Chondrocyte (in vitro differentiated cells): ENCODE data around the gene GLS2. TPM values are rescaled to one million over a fixed set of nuclear protein-coding genes. Genes with fewer than 3 reads are reported as not detected.
"Not testable (repeated sequence)": the region's sequence is repeated elsewhere in the genome, so short reads cannot be mapped to it uniquely, and the experiment has no call there.

Source experiments
- DNase-seq: peaks from one replicate; pipeline ENCODE4 v3.0.0; 2021; ENCODE audit warnings: mixed read lengths, low spot score
- H3K27ac Mint-ChIP-seq: one replicate; pipeline ENCODE4 v1.8.0; 2021; ENCODE audit warnings: mild to moderate bottlenecking, moderate library complexity, mixed read lengths; ENCODE audit not compliant: unreplicated experiment
- H3K27me3 Mint-ChIP-seq: 2 replicates; pipeline ENCODE4 v1.8.0; 2021; ENCODE audit warnings: low read depth, mixed read lengths
- H3K36me3 Mint-ChIP-seq: 2 replicates; pipeline ENCODE4 v1.8.0; 2021; ENCODE audit warnings: low read depth, mixed read lengths
- H3K4me1 Mint-ChIP-seq: 2 replicates; pipeline ENCODE4 v1.8.0; 2021; ENCODE audit warnings: low read depth, mild to moderate bottlenecking, mixed read lengths
- H3K4me3 Mint-ChIP-seq: one replicate; pipeline ENCODE4 v1.8.0; 2021; ENCODE audit warnings: mild to moderate bottlenecking, moderate library complexity, mixed read lengths; ENCODE audit not compliant: unreplicated experiment
- H3K9me3 Mint-ChIP-seq: 2 replicates; pipeline ENCODE4 v1.8.0; 2021; ENCODE audit warnings: low read depth, mixed read lengths
- total RNA-seq: library from RNA; stranded (reverse); gene quantifications from 3 replicates; pipeline ENCODE4 v1.2.1, GENCODE V29; 2021
- TF ChIP-seq, protein P1 (sequence below): fragments of 200-600 bp; sonication (generic); IDR thresholded peaks from 2 replicates; pipeline ENCODE4 v1.5.0; 2021; ENCODE audit warnings: antibody characterized with exemption, mild to moderate bottlenecking, moderate library complexity

Gene GLS2
- total RNA-seq, 1 donor from 2014 or later: 0.25 TPM

DNA sequence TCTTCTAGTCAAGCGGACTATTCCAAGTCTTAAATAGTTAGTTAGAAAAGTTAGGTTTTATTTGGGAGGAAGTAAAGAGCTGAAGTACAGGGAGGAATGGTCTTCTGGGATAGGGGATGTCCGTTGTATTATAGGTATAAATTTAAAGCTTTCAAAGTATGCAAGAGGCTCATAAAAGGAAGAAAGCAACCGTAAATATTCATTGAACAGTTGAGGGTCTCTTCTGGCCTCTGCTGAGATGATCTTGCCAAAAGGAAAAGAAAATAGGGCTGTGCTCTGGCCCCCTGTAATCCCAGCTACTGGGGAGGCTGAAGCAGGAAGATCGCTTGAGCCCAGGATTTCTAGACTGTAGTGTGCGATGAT lies 38.4 kb downstream of the GLS2 start:
- Mint-ChIP-seq H3K4me1 (peaks cover 16% of the 10 kb centered on the region), H3K27ac (peak overlapping the region; percentile 97), H3K27me3 (peaks cover 3% of the 10 kb centered on the region), H3K9me3 (no peaks in the 10 kb centered on the region), H3K36me3 (no peaks in the 10 kb centered on the region), H3K4me3 (peak overlapping the region; percentile 92)
- DNase-seq: no peak
- TF ChIP-seq, protein P1, sequence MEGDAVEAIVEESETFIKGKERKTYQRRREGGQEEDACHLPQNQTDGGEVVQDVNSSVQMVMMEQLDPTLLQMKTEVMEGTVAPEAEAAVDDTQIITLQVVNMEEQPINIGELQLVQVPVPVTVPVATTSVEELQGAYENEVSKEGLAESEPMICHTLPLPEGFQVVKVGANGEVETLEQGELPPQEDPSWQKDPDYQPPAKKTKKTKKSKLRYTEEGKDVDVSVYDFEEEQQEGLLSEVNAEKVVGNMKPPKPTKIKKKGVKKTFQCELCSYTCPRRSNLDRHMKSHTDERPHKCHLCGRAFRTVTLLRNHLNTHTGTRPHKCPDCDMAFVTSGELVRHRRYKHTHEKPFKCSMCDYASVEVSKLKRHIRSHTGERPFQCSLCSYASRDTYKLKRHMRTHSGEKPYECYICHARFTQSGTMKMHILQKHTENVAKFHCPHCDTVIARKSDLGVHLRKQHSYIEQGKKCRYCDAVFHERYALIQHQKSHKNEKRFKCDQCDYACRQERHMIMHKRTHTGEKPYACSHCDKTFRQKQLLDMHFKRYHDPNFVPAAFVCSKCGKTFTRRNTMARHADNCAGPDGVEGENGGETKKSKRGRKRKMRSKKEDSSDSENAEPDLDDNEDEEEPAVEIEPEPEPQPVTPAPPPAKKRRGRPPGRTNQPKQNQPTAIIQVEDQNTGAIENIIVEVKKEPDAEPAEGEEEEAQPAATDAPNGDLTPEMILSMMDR: no peak

DNA sequence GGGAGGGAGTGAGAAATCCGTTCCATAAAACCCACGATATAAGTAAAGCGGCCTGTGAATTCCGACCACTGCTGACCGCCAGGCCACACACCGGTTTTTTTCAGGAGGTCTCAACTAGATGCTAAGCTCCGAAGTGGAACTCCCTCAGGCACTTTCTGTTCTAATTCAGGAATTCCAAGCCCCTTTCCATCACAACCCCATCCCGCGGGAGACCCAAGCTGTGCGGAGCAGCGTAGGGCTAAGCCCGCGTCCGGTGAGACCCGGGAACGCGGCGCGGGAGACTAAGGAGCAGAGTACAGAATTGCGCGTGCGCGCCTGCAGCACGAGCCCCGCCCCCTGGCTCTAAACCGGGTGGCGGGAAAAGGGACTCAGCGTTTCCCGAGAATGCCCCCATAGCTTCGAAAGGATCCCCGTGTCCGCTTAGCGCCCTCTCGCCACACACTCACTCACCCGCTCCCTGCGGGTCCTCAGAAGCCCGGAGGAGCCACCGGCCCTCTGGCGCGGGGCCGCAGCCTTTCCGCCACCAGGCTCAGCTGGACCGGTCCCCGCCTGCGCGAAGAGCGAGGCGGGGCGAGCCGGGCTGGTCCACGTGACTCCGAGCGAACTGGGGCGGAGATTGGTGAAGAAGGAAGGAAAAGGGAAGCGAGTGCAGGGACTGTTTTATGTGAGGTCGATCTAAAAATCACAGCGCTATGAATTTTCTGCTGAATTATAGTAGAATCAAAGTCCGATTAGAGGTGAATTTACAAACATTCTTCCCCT lies 38.9 kb downstream of the GLS2 start, which contains the start of gene TIMELESS:
Gene TIMELESS, minus strand, starts transcription at position 567 of the 762 bp plus-strand sequence. CDS start 15,256 bp downstream, outside the sequence.
- Mint-ChIP-seq H3K36me3 (no peaks in the 10 kb centered on the region), H3K9me3 (peaks cover 2% of the 10 kb centered on the region), H3K27me3 (peaks cover under 1% of the 10 kb centered on the region), H3K27ac (peak within 1 kb of the TSS; percentile 97), H3K4me3 (peak within 1 kb of the TSS; percentile 92), H3K4me1 (peaks cover 16% of the 10 kb centered on the region)
- TF ChIP-seq, protein P1: peak; percentile 46
- DNase-seq: peak; percentile 95

DNA sequence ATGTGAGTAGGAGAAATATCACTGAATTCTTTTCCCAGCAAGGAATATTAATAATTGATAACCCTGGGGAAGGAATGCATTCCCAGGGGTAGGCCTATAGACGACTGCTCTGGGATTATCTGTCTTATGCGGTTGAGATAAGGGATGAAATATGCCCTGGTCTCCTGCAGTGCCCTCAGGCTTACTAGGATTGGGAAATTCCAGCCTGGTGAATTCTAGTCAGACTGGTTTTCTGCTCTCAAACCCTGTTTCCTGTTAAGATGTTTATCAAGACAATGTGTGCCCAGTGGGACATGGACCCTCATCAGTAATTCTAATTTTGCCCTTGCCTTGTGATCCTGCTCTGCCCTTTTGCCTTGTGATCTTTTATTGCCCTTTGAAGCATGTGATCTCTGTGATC lies 44.8 kb downstream of the GLS2 start:
- H3K9me3 Mint-ChIP-seq, H3K4me3 Mint-ChIP-seq, H3K36me3 Mint-ChIP-seq, H3K27me3 Mint-ChIP-seq, DNase-seq, H3K27ac Mint-ChIP-seq, H3K4me1 Mint-ChIP-seq: not testable (repeated sequence)

DNA sequence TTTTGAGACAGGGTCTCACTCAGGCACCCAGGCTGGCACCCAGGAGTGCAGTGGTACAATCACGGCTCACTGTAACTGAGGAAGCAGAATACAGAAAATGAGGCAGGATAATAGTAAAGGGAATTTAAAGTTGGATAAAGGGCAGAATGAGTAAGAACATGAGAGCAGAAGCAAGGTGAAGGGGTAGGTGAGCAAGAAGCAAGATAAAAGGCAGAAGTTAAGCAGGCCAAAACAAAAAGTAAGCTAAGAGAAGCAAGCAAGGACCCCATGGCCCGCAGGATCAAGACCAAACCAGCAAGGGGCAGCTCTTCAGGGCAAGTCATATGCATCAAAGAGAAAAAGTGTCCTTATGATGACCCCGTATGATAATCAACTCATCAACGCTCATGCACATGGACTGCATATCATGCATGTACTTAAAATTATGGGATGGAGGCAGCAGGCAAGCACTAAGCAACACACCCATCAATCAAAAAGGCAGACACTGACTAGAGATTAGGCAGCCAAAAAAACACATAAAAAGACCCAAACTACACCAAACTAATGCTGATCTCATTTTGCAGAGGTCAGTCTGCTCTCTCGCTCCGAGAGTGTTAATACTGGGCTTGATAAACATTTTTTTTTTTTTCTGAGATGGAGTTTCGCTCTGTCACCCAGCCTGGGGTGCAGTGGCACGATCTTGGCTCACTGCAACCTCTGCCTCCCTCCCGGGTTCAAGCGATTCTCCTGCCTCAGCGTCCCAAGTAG lies 50.4 kb downstream of the GLS2 start:
- Mint-ChIP-seq H3K27ac (no peak overlapping the region), H3K4me3 (no peak overlapping the region), H3K36me3 (peaks cover 2% of the 10 kb centered on the region), H3K9me3 (no peaks in the 10 kb centered on the region), H3K27me3 (no peaks in the 10 kb centered on the region), H3K4me1 (no peaks in the 10 kb centered on the region)
- TF ChIP-seq, protein P1: no peak
- no peak for DNase-seq

DNA sequence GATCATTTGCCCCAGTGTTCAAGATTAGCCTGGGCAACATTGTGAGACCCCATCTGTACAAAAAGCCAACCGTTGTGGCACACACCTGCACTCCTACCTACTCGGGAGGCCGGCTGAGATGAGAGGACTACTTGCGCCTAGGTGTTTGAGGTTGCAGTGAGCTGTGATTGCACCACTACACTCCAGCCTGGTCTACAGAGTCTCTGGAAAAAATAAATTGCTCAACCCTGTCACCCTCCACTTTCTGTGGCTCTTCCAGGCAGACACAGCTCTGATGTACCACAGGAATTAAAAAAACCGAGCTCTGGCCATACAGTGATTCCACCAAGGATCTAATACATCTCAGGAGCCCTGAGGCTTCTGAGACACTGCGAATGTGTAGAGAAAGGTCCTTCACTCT lies 53.1 kb downstream of the GLS2 start:
- TF ChIP-seq, protein P1: no peak
- no peaks in the 10 kb centered on the region for H3K9me3 Mint-ChIP-seq
- peaks cover 5% of the 10 kb centered on the region for H3K36me3 Mint-ChIP-seq
- no peaks in the 10 kb centered on the region for H3K27me3 Mint-ChIP-seq
- no peak overlapping the region for H3K4me3 Mint-ChIP-seq
- H3K4me1 Mint-ChIP-seq: no peaks in the 10 kb centered on the region
- no peak overlapping the region for H3K27ac Mint-ChIP-seq
- no peak for DNase-seq
